SK-N-SH (cell line): ENCODE results near the gene ARHGAP44. TPM values are rescaled to one million over a fixed set of nuclear protein-coding genes. Genes with fewer than 3 reads are reported as not detected.

Experiments used
- CTCF ChIA-PET: fragments of 300-600, 350-600 bp; formaldehyde crosslinking; extraction: SDS; loops from one replicate; lab custom pipeline; 2021; lab: Yijun Ruan, JAX
- POLR2A ChIA-PET: fragments of 350-600 bp; sonication (Branson Sonifier 250); formaldehyde crosslinking; extraction: SDS; loops from one replicate; lab custom pipeline; 2020; ENCODE audit warnings: antibody characterized with exemption, inconsistent platforms; lab: Yijun Ruan, JAX
- DNase-seq: peaks from one replicate; pipeline ENCODE4 v3.0.0; 2012
- H2AFZ ChIP-seq: fragments of 200-600 bp; sonication (generic); 2 replicates; pipeline ENCODE4 v1.8.1; 2016; ENCODE audit warnings: antibody characterized with exemption, mild to moderate bottlenecking, low read depth
- H3F3A ChIP-seq: fragments of 200-600 bp; sonication (generic); replicated peaks from 2 replicates; pipeline ENCODE3; 2016; ENCODE audit warnings: antibody characterized with exemption, mild to moderate bottlenecking; ENCODE audit not compliant: insufficient read depth
- H3K27ac ChIP-seq, 2 experiments: fragments of 200-500 bp in 1 of 2; fragments of 200-600 bp in 1 of 2; sonication (Bioruptor generic) in 1 of 2; sonication (generic), shearing (Covaris generic) in 1 of 2; 2 replicates each; pipeline versions ENCODE4 v1.5.1 to v1.6.1; 2014 to 2016; ENCODE audit warnings: low read depth in 2 of 2, inconsistent platforms in 1 of 2, low read length in 1 of 2, mild to moderate bottlenecking in 1 of 2, mixed read lengths in 1 of 2
- H3K27me3 ChIP-seq: fragments of 200-600 bp; sonication (generic), shearing (Covaris generic); 2 replicates; pipeline ENCODE4 v1.6.1; 2016; ENCODE audit warnings: mixed run types; ENCODE audit not compliant: insufficient read depth
- H3K36me3 ChIP-seq, 2 experiments: fragments of 200-500 bp in 1 of 2; fragments of 200-600 bp in 1 of 2; sonication (Bioruptor generic) in 1 of 2; sonication (generic) in 1 of 2; replicated peaks in 1 of 2; 2 replicates each; pipeline versions ENCODE3 to v1.5.1; 2014 to 2016; ENCODE audit warnings: low read length in 1 of 2, mild to moderate bottlenecking in 1 of 2; ENCODE audit not compliant: insufficient read depth in 2 of 2, control insufficient read depth in 1 of 2
- H3K4me1 ChIP-seq, 2 experiments: fragments of 200-500 bp in 1 of 2; fragments of 200-600 bp in 1 of 2; sonication (Bioruptor generic) in 1 of 2; sonication (generic), shearing (Covaris generic) in 1 of 2; 2 replicates each; pipeline versions ENCODE4 v1.5.1 to v1.6.1; 2014 to 2016; ENCODE audit warnings: low read depth in 1 of 2, low read length in 1 of 2, mixed run types in 1 of 2; ENCODE audit not compliant: insufficient read depth in 2 of 2, control insufficient read depth in 1 of 2
- H3K4me2 ChIP-seq: fragments of 200-600 bp; sonication (generic), shearing (Covaris generic); 2 replicates; pipeline ENCODE4 v1.6.1; 2017; ENCODE audit warnings: mixed run types
- H3K4me3 ChIP-seq, 2 experiments: fragments of 200-500 bp in 1 of 2; fragments of 200-600 bp in 1 of 2; sonication (Bioruptor generic) in 1 of 2; sonication (generic), shearing (Covaris generic) in 1 of 2; 2 replicates each; pipeline versions ENCODE4 v1.5.1 to v1.8.1; 2014 to 2016; ENCODE audit warnings: low read depth in 2 of 2, inconsistent platforms in 1 of 2, low read length in 1 of 2, mild to moderate bottlenecking in 1 of 2, mixed read lengths in 1 of 2, moderate library complexity in 1 of 2
- H3K79me2 ChIP-seq: fragments of 200-600 bp; sonication (generic); 2 replicates; pipeline ENCODE4 v1.8.1; 2017; ENCODE audit warnings: mild to moderate bottlenecking; ENCODE audit not compliant: insufficient read depth
- H3K9ac ChIP-seq: fragments of 200-600 bp; sonication (generic); 2 replicates; pipeline ENCODE4 v1.6.1; 2017; ENCODE audit warnings: mixed run types
- H3K9me2 ChIP-seq: fragments of 200-600 bp; sonication (generic); 2 replicates; pipeline ENCODE4 v1.6.1; 2017; ENCODE audit warnings: mixed run types
- H3K9me3 ChIP-seq: fragments of 200-600 bp; sonication (generic); 2 replicates; pipeline ENCODE4 v1.6.1; 2017; ENCODE audit warnings: mixed run types, mild to moderate bottlenecking, moderate library complexity
- H4K20me1 ChIP-seq: fragments of 200-600 bp; sonication (generic); 2 replicates; pipeline ENCODE4 v1.6.1; 2017; ENCODE audit warnings: mild to moderate bottlenecking, mixed run types; ENCODE audit not compliant: insufficient read depth
- EZH2phosphoT487 ChIP-seq: fragments of 200-600 bp; sonication (generic); IDR thresholded peaks from 2 replicates; pipeline ENCODE4 v1.6.1; 2017; ENCODE audit warnings: low read depth, mixed run types, mild to moderate bottlenecking, antibody characterized with exemption, moderate library complexity, borderline replicate concordance
- GABPA ChIP-seq: IDR thresholded peaks from 2 replicates; pipeline ENCODE4 v1.4.0; 2012; ENCODE audit warnings: low read depth, mild to moderate bottlenecking
- JUND ChIP-seq: IDR thresholded peaks from 2 replicates; pipeline ENCODE4 v1.4.0; 2012
- MEF2A ChIP-seq: IDR thresholded peaks from 2 replicates; pipeline ENCODE4 v1.4.0; 2012; ENCODE audit warnings: low read depth, borderline replicate concordance
- MXI1 ChIP-seq: IDR thresholded peaks from 2 replicates; pipeline ENCODE4 v1.6.1; 2012; ENCODE audit warnings: mild to moderate bottlenecking, low read depth, low read length, improper control_type of control experiment
- NFIC ChIP-seq: IDR thresholded peaks from 2 replicates; pipeline ENCODE4 v1.4.0; 2012; ENCODE audit warnings: borderline replicate concordance
- NRF1 ChIP-seq: IDR thresholded peaks from 2 replicates; pipeline ENCODE4 v1.6.1; 2012; ENCODE audit warnings: low read depth, mild to moderate bottlenecking, low read length
- RAD21 ChIP-seq: IDR thresholded peaks from 2 replicates; pipeline ENCODE4 v1.6.1; 2012; ENCODE audit warnings: mild to moderate bottlenecking, low read length
- RFX5 ChIP-seq: IDR thresholded peaks from 2 replicates; pipeline ENCODE4 v1.6.1; 2012; ENCODE audit warnings: mild to moderate bottlenecking, improper control_type of control experiment, low read length
- TAF1 ChIP-seq: IDR thresholded peaks from 2 replicates; pipeline ENCODE4 v1.6.1; 2012; ENCODE audit warnings: low read depth, mild to moderate bottlenecking, low read length, moderate library complexity, borderline replicate concordance
- TEAD4 ChIP-seq: IDR thresholded peaks from 2 replicates; pipeline ENCODE4 v1.4.0; 2012; ENCODE audit warnings: mild to moderate bottlenecking, borderline replicate concordance; ENCODE audit not compliant: insufficient read depth
- WGBS: methylation state at CpG from one replicate; pipeline ENCODE4 v1.1.6; 2017; ENCODE audit warnings: low lambda C conversion rate; 5-methylcytosine and 5-hydroxymethylcytosine counted together
- polyA plus RNA-seq, 3 experiments: library from polyadenylated mRNA; depleted of rRNA; stranded (reverse); fragments of >200 nt; gene quantifications; 2 replicates each; pipeline ENCODE4 v1.2.3, GENCODE V29; 2012
- TF ChIP-seq, protein P1 (sequence below): fragments of 150-350 bp; IDR thresholded peaks from 2 replicates; pipeline ENCODE4 v1.6.1; 2017; ENCODE audit warnings: antibody characterized with exemption, low read length, low read depth, borderline replicate concordance
- TF ChIP-seq, protein P2 (sequence below): IDR thresholded peaks from 2 replicates; pipeline ENCODE4 v1.4.0; 2012; ENCODE audit warnings: low read depth

ARHGAP44 gene
- polyA plus RNA-seq, 1 of the 3 experiments (the other 2 are of a cell fraction) = 0.28 TPM

DNA sequence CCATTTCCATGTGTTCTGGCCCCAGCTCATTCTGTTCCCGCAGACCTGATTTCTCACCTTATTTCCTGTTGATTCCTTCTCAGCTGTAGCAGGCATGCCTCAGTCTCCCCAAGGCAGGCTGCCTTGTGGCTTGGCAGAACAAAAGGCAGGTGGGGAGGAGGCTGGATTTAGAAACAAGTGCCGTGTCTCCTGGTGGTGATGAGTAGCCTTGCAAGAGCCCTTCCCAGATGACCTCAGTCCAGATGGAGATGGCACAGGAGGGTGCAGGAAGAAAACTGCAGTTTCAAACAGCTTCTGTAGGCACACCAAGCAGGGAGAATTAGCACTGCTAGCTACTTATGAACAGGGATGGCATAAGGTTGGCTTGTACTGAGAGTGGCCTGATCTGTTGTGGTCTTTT lies 64.6 kb downstream of the ARHGAP44 start:
- Histone ChIP-seq H3K9ac (no peak overlapping the region), H3K27ac (no peak overlapping the region), H4K20me1 (no peaks in the 10 kb centered on the region), H3K36me3 (no peaks in the 10 kb centered on the region), H3K9me3 (no peaks in the 10 kb centered on the region), H3K9me2 (no peaks in the 10 kb centered on the region), H3K4me2 (no peak overlapping the region), H3K27me3 (no peaks in the 10 kb centered on the region), H3K79me2 (no peaks in the 10 kb centered on the region), H2AFZ (no peak overlapping the region), H3K4me1 (no peaks in the 10 kb centered on the region), H3K4me3 (no peak overlapping the region), H3F3A (no peaks in the 10 kb centered on the region)
- DNase-seq = no peak
- POLR2A ChIA-PET = interaction anchor here (0.6 kb wide), 1 partner anchor 1051 kb away, joined by 6 read pairs; no protein-coding TSS in a partner anchor
- CTCF ChIA-PET = no interaction called here
- TF ChIP-seq RAD21 (no peak), NFIC (no peak), RFX5 (no peak), MXI1 (no peak), TEAD4 (no peak)
- TF ChIP-seq, protein P1, sequence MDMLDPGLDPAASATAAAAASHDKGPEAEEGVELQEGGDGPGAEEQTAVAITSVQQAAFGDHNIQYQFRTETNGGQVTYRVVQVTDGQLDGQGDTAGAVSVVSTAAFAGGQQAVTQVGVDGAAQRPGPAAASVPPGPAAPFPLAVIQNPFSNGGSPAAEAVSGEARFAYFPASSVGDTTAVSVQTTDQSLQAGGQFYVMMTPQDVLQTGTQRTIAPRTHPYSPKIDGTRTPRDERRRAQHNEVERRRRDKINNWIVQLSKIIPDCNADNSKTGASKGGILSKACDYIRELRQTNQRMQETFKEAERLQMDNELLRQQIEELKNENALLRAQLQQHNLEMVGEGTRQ = no peak
- 21% methylated on average over 2 of the region's 2 CpGs for WGBS

DNA sequence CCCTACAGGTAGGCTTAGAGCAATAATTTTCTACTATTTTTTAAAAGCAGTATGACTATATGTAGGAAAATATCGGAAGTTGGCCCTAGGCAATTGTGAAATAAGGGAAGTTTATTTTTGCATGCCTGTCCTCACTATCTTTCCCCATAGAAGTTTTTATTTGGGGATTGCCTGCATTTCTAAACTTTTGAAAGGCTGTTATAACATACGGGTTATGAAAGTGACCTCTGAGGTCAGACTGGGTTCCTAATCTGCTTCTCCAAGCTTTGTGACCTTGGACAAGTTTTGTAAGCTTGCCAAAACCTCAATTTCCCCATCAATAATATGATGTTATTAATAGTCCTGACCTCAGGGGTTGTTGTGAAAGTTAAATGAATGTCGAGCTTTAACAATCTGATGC lies 67.1 kb downstream of the ARHGAP44 start:
- no peaks in the 10 kb centered on the region for H3K79me2 ChIP-seq
- TF ChIP-seq JUND = no peak
- TF ChIP-seq, protein P2, sequence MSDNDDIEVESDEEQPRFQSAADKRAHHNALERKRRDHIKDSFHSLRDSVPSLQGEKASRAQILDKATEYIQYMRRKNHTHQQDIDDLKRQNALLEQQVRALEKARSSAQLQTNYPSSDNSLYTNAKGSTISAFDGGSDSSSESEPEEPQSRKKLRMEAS = no peak
- TF ChIP-seq EZH2phosphoT487 = no peak
- no peak for TF ChIP-seq MEF2A
- TF ChIP-seq, protein P1 = no peak
- H3F3A ChIP-seq = no peaks in the 10 kb centered on the region
- no peaks in the 10 kb centered on the region for H3K9me2 ChIP-seq
- H3K4me2 ChIP-seq = no peak overlapping the region
- DNase-seq = no peak
- H3K9ac ChIP-seq = no peak overlapping the region
- H3K27ac ChIP-seq = no peak overlapping the region
- H3K36me3 ChIP-seq = no peaks in the 10 kb centered on the region
- H3K27me3 ChIP-seq = no peaks in the 10 kb centered on the region
- H3K4me1 ChIP-seq = no peaks in the 10 kb centered on the region
- no peaks in the 10 kb centered on the region for H4K20me1 ChIP-seq
- no peaks in the 10 kb centered on the region for H3K9me3 ChIP-seq
- no peak overlapping the region for H2AFZ ChIP-seq
- H3K4me3 ChIP-seq = no peak overlapping the region
- WGBS = 8% methylated on average over 3 of the region's 3 CpGs
- CTCF ChIA-PET = no interaction called here
- POLR2A ChIA-PET = no interaction called here

DNA sequence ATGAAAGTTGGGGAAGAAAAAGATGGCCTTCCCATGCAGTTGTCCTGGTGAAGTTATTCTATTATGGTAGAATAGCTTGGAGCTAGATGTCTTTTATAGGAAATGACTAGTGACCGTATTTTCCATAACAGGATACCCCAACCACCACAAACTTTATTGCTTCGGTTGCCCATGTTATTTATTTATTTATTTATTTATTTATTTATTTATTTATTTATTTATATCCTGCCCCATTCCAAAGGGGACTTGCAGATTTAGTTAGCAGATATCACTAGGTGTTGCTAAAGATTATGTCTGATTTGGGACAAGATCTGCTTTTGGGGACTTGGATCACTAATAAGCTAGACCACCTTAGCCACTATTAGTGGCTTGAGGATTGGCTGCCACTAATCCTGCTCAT lies 68.3 kb downstream of the ARHGAP44 start:
- no peak for TF ChIP-seq MEF2A
- no peak for TF ChIP-seq NRF1
- TF ChIP-seq, protein P1 = no peak
- no peak for TF ChIP-seq GABPA
- TF ChIP-seq, protein P2 = no peak
- TF ChIP-seq TAF1 = no peak
- TF ChIP-seq RAD21 = no peak
- no peak overlapping the region for H3K4me2 ChIP-seq
- no peak for DNase-seq
- H3K4me1 ChIP-seq = no peaks in the 10 kb centered on the region
- no peaks in the 10 kb centered on the region for H3K79me2 ChIP-seq
- no peaks in the 10 kb centered on the region for H3K27me3 ChIP-seq
- POLR2A ChIA-PET = no interaction called here
- no peak overlapping the region for H3K4me3 ChIP-seq
- no peaks in the 10 kb centered on the region for H3K9me3 ChIP-seq
- H4K20me1 ChIP-seq = no peaks in the 10 kb centered on the region
- no peak overlapping the region for H2AFZ ChIP-seq
- 20% methylated on average over 2 of the region's 2 CpGs for WGBS
- CTCF ChIA-PET = no interaction called here
- H3K9ac ChIP-seq = no peak overlapping the region
- no peaks in the 10 kb centered on the region for H3K36me3 ChIP-seq
- no peaks in the 10 kb centered on the region for H3F3A ChIP-seq
- H3K27ac ChIP-seq = no peak overlapping the region
- H3K9me2 ChIP-seq = no peaks in the 10 kb centered on the region
